Fibroblast of skin of left quadriceps (primary cell): ENCODE results near the gene EPHA1.

ENCODE experiments used
- DNase-seq, 2 experiments: peaks; one replicate each; pipeline ENCODE4 v3.0.0-alpha.2; 2013; ENCODE audit warnings: low read depth in 2 of 2

The EPHA1 gene

DNA sequence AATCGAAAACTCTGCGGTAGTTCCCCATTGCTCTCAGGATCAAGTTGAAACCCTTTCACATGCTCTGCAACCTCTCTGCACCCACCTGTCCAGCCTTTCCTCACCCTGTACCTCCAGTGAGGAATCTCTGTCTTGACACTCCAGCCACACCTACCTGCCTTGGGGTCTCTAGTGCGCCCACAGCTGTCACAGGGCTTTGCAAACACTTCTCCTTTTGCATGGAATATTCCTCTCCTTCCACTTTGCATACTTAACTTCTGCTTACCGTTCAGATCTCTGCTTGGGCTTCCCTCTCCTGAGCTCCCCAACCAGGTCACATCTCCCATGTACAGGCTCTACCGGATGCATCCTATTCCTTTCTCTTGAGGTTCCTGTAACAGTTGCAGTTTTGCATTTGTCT, 34.1 kb downstream of the EPHA1 start:
- no peak for DNase-seq

GRCh38 chr7:143373255-143373794, 35.3 kb downstream of the EPHA1 start:
- no peak for DNase-seq

DNA sequence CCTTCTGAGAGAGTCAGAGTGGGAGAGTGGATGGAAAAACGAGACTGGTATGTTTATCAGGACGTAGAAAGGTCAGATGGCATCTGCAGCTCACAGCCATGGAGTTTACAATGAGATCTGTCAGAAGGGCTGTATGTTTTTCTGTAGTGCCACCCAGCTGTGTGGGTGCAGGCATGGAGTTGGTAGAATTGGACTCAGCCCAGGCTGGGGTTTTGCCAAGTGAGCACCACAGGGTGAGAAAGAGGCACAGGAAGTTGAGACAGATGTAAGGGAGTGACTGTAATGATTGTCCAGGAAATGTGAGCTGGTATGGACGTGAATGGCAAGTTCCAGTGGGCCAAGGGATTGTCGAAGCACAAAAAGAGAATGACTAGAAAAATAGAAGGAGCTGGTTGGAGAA, 36.6 kb downstream of the EPHA1 start:
- no peak for DNase-seq

DNA sequence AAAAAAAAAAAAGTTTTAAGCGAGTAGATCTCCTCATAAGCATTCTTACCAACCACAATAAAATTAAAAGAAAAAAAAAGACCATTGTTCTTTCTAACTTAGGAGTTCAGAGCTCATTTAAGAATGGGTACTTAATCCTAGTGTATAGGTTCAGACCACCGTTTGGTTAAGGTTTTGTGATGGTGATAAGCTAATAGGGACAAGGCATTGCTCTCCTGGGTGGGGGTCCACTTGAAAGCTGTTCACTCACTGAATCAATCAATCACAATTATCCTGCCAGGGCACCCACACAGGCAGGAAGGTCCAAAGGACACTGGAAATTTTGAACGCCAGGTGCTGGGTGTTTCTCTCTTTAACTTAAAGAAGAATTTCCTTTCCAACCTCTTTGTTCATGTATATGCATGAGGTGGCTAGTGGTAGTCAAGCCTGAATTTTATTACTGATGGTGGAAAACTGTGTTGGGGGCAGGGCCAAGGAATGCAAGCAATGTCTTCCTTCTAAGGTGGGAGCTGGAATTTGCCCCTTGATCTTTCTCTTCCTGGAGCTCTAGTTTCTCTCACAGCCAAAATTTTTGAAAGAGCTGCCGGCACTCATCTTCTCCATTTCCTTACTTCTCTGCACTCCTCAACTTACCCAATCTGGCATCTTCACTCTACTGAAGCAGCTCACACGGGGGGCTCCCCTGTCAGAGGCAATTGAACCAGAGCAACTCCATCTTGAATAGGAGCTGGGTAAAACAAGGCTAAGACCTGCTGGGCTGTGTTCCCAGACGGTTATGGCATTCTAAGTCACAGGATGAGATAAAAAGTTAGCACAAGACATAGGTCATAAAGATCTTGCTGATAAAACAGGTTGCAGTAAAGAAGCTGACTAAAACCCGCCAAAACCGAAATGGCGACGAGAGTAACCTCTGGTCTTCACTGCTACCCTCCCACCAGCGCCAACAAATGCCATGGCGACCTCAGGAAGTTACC, 38.7 kb downstream of the EPHA1 start:
- no peak for DNase-seq

- DNase-seq = no peak
These were observed 40.3 kb downstream of the EPHA1 start for GRCh38 chr7:143368387-143368786.

GRCh38 chr7:143367972-143368371, 40.7 kb downstream of the EPHA1 start:
- no peak for DNase-seq

- DNase-seq = no peak
These were observed 45.4 kb downstream of the EPHA1 start for GRCh38 chr7:143363016-143363937.

DNA sequence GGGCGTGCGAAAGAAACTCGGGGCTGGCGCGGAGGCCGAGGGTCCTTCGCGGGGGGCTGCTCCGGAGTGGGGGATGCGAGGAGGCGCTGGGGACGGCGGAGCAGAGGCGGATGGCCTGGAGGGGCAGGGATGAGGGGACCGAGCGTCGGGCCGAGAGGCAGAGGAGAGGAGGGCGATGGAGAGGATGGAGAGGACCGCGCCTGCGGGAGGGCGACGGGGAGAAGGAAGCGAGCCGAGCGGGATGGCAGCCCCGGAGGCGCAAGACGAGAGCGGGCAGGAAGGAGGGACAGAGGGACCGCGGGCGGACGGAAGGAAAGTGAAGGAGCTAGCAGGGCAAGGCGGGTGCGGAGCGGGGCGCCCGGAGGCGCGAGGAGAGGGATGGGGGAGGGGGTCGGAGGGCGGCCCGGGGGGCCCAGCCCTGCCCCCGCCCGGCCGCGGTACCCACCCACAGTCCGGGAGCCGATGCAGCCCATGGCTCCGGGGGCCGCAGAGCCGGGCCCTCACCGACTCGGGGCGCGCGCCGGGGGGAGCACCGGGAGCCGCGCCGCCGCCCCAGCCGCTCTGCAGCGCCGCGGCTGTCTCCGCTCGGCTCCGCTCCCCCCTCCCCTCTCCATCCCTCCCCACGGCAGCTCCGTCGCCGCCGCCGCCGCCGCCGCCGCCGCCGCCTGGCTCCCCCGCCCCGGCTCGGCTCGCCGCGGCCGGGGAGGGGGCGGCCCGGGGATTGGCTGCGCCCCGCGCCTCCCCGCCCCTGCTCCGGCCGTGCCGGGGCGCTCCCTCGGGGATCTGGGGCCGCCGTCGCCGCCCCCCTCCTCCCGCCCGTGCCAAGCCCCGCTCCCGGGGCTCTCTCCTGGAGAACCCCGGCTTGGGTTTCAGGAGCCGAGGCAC, 46.3 kb downstream of the EPHA1 start, which contains the start of gene FAM131B:
TSS of gene FAM131B (minus strand) at position 583 of the 885 bp plus-strand sequence. CDS start at position 473, 110 bp downstream.
- no peak for DNase-seq

DNA sequence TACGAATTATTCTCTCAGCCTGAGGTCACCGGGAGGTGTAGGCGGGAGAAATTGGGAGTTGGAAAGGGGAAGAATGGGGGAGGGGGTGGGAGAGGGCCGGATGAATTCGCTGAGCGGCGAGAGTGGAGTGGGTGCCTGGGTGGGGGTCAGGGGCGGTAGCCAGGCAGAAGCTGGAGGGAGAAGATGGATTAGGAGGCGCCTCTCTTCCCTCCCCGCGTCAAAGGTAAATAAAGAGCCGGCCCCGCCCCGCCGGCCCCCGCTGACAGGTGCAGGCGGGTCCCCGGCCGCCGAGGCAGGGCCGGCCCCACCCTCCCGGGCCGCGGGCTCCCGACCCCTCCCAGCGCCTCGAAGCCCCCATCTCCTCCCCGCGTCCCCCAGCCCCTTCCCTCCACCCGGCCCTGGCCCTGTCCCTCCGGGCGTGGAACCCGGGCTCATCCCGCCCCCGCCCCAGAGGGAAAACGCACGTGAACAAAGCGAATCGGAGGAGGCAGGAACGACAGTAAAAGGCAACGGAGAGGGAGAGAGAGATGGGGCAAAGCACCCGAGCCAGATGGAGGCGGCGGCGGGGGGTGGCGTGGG, 47.0 kb downstream of the EPHA1 start:
- DNase-seq = no peak

DNA sequence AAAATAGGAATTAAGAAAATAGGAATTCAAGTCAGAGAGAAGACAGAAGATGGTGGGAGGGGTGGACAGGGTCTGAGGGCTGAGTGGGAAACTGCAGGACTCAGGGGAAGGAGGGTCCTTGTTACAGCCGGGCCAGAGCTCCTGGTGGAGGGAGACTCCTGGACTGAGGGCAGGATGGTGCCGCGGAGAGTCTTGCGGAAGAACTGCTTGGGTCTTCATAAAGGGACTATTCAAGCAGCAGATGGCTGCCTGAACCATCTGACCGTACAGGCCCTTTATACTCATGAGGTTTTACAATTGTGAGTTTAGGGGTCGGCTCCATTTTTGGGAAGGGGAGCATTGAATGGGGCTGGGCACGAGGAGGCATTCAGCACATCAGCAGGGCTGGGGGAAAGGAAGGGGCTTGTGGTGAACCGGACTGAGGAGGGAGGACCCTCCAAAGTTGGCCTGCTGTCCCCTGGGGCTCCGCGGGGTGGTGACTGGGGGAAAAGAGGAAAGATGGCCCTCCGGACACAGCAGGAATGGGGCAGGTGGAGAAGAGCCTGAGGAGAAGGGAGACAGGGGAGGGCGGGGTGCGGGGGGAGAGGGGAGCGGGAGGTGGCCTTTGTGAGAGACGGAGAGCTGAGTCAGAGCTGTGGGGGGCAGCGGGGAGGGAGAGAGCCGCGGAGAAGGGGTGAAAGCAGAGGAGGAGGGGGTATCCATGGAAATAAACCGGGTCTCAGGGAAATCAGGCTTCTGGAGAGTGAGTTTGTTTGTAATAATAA, 47.7 kb downstream of the EPHA1 start:
- DNase-seq = no peak

- no peak for DNase-seq
These were observed 48.8 kb downstream of the EPHA1 start for GRCh38 chr7:143359771-143360353.

GRCh38 chr7:143358626-143359025, 50.0 kb downstream of the EPHA1 start:
- DNase-seq = no peak

DNA sequence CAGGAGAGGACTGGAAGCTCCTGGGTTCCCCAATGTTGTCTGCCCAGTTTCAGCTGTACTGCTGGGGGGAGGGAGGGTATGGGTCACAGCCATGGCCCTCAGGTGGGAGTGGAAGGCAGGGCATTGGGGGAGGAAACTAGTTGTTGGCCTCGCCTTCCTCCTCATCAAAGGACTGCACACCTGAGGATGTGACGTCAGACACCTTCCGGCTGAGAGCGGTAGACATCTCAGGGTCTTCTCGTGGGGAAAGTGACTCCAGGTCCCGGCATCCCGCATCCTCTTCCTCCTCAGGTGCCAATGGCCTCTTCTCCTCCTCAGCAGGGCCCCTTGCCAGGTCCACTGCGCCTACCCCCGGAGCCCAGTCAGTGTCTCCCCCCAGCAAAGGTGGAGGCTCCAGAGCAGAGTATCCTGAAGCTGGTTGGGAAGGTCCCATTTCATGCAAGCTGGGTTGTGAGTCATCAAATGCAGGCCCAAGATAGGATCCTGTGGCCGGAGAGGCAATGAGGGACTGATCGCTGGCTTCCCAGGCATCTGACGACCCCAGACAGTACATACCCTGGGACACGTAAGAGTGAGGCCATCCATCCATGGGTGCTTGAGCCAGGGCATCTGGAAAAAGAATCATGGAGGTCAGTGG, 52.1 kb downstream of the EPHA1 start:
- DNase-seq = no peak

DNA sequence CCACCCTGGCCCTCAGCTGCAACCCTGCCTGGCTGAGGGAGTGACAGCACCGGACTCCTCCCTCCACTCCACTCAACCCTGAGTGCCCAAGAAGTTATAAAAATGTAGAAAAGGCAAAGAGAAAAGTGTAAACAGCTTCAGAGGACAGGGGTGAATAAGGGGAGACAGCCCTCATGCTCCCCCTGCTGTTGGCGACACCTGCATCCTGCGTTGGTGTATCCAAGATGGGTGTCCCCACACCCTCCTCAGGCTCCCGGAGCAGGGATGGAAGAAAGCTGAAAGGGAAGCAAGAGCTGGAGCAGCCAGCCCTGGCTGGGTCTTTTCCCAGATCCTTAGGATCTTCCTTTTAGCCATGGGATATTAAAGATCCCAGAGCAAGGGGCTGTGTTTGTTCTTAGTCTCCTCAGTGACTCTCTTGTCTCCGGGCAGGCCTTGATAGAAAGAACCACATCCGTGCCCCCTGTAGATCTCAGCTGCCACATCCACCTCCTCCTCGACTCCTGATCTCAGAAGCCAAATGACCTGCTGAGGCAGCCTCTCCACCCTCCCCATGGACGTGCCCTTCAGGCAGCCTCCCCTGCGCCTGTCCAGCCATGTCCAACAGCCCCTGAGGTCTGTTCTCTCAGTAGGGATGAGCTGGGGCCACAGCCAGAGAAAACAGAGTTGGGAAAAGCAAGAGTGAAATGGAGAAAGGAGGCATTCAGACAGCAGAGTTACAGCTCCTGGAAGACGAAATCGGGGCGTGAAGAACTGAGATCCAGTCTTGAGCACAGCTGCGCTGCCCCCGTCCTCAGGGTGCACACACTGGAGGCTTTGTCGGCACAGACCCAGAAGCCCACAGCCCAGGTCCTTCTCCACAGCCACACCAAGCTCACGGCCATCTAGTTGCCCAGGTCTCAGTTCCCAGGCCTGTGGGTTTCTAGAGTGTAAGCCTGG, 52.9 kb downstream of the EPHA1 start:
- DNase-seq = no peak

GRCh38 chr7:143354965-143355364, 53.7 kb downstream of the EPHA1 start:
- DNase-seq = no peak

- DNase-seq = no peak
These were observed 54.3 kb downstream of the EPHA1 start for GRCh38 chr7:143354376-143354775.

DNA sequence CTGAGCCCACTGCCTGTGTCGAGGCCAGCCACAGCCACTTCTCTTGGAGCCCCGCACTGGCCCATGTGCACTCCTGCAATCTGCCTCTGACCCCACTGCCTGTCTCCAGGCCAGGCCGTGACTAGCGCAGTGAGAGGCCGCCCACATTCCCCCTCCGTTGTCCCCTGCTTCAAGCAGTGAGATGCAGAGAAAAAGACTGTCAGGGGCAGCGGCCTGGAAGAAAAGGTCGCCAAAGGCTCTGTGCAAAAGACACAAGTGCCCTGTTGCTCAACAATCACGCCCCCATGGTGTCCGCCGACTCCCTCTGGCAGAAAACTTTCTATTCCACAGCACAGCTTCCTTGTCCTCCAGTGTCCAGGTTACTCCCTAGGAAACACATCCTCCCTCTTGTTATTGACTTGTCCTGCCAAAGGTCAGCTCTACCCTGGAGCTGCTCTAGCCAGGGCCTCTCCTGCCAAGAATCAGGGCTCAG, 56.1 kb downstream of the EPHA1 start:
- no peak for DNase-seq

- no peak for DNase-seq
These were observed 57.1 kb downstream of the EPHA1 start for GRCh38 chr7:143351574-143351973.
